GM21619 (cell line): ENCODE measurements around the gene SAXO2.
"Not testable (repeated sequence)": the region's sequence is repeated elsewhere in the genome, so short reads cannot be mapped to it uniquely, and the experiment has no call there.

ENCODE experiments used
- ATAC-seq: cut with Tn5 transposase; IDR thresholded peaks from one replicate; pipeline ENCODE4 v1.9.1; 2021; ENCODE audit not compliant: unreplicated experiment

SAXO2 gene

DNA sequence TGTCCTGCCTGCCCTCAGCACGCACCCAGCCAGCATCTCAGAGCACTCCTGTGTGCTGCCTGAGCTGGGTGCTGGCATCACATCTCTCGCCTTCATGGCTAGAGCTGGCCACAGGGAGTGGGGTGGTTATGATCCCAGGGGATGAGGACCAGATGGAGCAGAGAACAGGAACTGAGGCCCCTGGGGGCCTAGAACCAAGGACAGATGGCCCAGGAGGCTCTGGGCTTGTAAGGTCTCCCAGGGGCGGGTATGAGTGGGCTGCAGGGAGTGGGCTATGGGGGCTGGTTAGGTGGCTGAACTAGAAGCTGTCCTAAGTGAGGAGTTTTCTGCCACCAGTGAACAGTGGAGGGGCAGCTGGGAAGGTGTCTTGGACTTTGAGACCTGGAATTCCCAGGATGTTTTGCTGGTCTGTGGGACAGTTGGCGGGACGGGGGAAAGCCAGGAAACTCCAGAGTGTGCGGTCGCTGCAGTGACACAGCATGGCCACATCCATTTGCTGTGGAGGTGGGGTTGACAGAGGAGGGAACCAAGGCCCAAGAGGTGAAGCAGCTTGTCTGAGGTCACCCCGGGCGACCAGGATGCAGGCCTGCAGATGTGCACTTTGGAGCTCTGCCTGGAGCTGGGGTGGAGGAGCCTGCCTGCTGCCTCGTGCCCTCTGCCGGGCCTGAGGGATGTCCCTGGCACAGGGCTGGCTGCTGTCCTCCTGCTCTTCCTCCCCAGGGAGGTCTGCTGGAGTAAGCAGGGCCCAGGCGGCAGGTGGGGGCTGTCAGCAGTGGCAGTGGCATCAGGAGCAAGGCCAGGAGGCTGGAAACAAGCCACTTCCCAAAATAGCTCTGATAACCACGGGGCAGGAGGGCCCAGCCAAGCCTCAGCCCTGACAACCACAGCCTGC is 70.3 kb downstream of the SAXO2 start:
- ATAC-seq = not testable (repeated sequence)

DNA sequence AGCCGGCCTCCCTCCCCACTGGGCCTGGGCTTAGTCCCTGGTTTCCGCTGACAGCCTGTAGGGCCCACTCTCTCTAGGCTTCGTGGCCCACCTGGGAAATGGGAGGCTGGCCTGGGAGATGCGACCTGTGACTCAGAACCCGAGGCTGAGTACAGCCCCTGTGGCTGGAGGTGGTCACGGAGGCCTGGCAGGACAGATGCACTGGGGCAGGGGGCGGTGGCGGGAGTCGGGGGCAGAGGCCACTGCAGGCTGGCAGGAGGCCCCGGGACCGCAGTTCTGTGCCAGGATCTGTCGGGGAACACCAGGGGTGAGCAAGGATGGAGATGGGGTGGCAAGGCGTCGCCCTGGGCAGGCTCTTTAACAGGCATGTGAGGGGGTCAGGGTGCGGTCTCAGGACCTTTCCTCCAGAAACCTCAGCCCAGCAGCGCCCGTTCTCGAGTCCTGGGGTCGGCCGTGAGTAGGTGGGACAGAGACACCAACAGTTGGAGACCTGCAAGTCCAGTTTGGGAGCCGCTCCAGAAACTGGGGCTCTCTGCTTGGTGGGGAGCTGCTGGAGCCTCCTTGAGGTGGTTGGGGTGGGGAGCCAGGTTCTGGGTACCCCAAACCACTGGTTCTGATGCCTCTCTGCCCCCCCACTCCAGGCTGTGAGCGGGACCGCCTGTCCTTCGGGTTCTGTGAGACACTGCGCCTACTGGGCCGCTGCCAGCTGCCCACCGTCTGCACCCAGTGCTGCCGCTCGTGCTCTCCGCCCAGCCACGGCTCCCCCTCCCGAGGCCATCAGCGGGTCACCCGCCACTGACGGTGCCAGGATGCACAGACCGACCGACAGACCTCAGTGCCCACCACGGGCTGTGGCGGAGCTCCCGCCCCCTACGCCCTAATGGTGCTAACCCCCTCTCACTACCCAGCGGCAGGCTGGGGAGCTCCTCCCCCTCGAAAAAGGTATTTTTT is 71.3 kb downstream of the SAXO2 start:
- not testable (repeated sequence) for ATAC-seq
